Measurements from ENCODE around the gene MCMBP.
"Not testable (repeated sequence)": the region's sequence is repeated elsewhere in the genome, so short reads cannot be mapped to it uniquely, and the experiment has no call there.

MCMBP gene

GRCh38 chr10:119832951-119833350 is 39.7 kb downstream of the MCMBP start:
- no peak for DNase-seq (ENCODE audit: low read depth in 4 of 4, low spot score in 1 of 4)

- DNase-seq (ENCODE audit: low read depth in 4 of 4, low spot score in 1 of 4) = no peak
Measured at GRCh38 chr10:119831656-119832055, 41.0 kb downstream of the MCMBP start.

- DNase-seq (ENCODE audit: low read depth in 4 of 4, low spot score in 1 of 4) = no peak
Measured at GRCh38 chr10:119830851-119831250, 41.8 kb downstream of the MCMBP start.

GRCh38 chr10:119829429-119829828 is 43.2 kb downstream of the MCMBP start:
- DNase-seq (ENCODE audit: low read depth in 4 of 4, low spot score in 1 of 4) = no peak

GRCh38 chr10:119827430-119827829 is 45.2 kb downstream of the MCMBP start:
- no peak for DNase-seq (ENCODE audit: low read depth in 4 of 4, low spot score in 1 of 4)

- DNase-seq (ENCODE audit: low read depth in 4 of 4, low spot score in 1 of 4) = no peak
Measured at GRCh38 chr10:119826771-119827170, 45.9 kb downstream of the MCMBP start.

GRCh38 chr10:119824299-119824698 is 48.3 kb downstream of the MCMBP start:
- DNase-seq (ENCODE audit: low read depth in 4 of 4, low spot score in 1 of 4) = no peak

GRCh38 chr10:119821182-119821581 is 51.5 kb downstream of the MCMBP start:
- no peak for DNase-seq (ENCODE audit: low read depth in 4 of 4, low spot score in 1 of 4)

GRCh38 chr10:119818889-119819270 is 53.8 kb downstream of the MCMBP start:
- DNase-seq (ENCODE audit: low read depth in 4 of 4, low spot score in 1 of 4) = no peak

- DNase-seq (ENCODE audit: low read depth in 4 of 4, low spot score in 1 of 4) = no peak
Measured at GRCh38 chr10:119817991-119818888, 54.4 kb downstream of the MCMBP start.

- no peak for DNase-seq (ENCODE audit: low read depth in 4 of 4, low spot score in 1 of 4)
Measured at GRCh38 chr10:119815671-119816070, 57.0 kb downstream of the MCMBP start.

- no peak for DNase-seq (ENCODE audit: low read depth in 4 of 4, low spot score in 1 of 4)
Measured at GRCh38 chr10:119812684-119813083, 60.0 kb downstream of the MCMBP start.

- DNase-seq (ENCODE audit: low read depth in 4 of 4, low spot score in 1 of 4) = no peak
Measured at GRCh38 chr10:119811122-119811521, 61.5 kb downstream of the MCMBP start.

- DNase-seq (ENCODE audit: low read depth in 4 of 4, low spot score in 1 of 4) = no peak
Measured at GRCh38 chr10:119807960-119808697, 64.5 kb downstream of the MCMBP start.

- no peak for DNase-seq (ENCODE audit: low read depth in 4 of 4, low spot score in 1 of 4)
Measured at GRCh38 chr10:119806334-119807130, 66.1 kb downstream of the MCMBP start.

- no peak for DNase-seq (ENCODE audit: low read depth in 4 of 4, low spot score in 1 of 4)
Measured at GRCh38 chr10:119805702-119806230, 66.9 kb downstream of the MCMBP start.

- DNase-seq (ENCODE audit: low read depth in 4 of 4, low spot score in 1 of 4) = no peak
Measured at GRCh38 chr10:119803264-119803663, 69.4 kb downstream of the MCMBP start.

- DNase-seq (ENCODE audit: low read depth in 4 of 4, low spot score in 1 of 4) = no peak
Measured at GRCh38 chr10:119801998-119802538, 70.6 kb downstream of the MCMBP start.

- no peak for DNase-seq (ENCODE audit: low read depth in 4 of 4, low spot score in 1 of 4)
Measured at GRCh38 chr10:119801176-119801575, 71.5 kb downstream of the MCMBP start.

- DNase-seq (ENCODE audit: low read depth in 4 of 4, low spot score in 1 of 4) = no peak
Measured at GRCh38 chr10:119796039-119796438, 76.6 kb downstream of the MCMBP start.

- not testable (repeated sequence) for DNase-seq (ENCODE audit: low read depth in 4 of 4, low spot score in 1 of 4)
Measured at GRCh38 chr10:119795101-119795500, 77.5 kb downstream of the MCMBP start.
